ENCODE data around the gene KRTAP4-11.
"Not testable (repeated sequence)": the region's sequence is repeated elsewhere in the genome, so short reads cannot be mapped to it uniquely, and the experiment has no call there.

- TF ChIP-seq PHF8 (conservative IDR thresholded peaks at IDR 0.05; ENCODE audit: low read depth, low read length); CTCF (IDR thresholded peaks at IDR 0.05; ENCODE audit: control extremely low read depth in 1 of 3, insufficient read depth in 1 of 3, low read depth in 1 of 3, low read length in 3 of 3); GTF2F1 (IDR thresholded peaks at IDR 0.05; ENCODE audit: borderline replicate concordance, low read depth, low read length); GABPA (IDR thresholded peaks at IDR 0.05; ENCODE audit: borderline replicate concordance, insufficient read depth, low read length): not testable (repeated sequence)
Observed at GRCh38 chr17:41123292-41123990, 5.3 kb upstream of the KRTAP4-11 start.
